Measurements from ENCODE around the gene BANF2.

DNA sequence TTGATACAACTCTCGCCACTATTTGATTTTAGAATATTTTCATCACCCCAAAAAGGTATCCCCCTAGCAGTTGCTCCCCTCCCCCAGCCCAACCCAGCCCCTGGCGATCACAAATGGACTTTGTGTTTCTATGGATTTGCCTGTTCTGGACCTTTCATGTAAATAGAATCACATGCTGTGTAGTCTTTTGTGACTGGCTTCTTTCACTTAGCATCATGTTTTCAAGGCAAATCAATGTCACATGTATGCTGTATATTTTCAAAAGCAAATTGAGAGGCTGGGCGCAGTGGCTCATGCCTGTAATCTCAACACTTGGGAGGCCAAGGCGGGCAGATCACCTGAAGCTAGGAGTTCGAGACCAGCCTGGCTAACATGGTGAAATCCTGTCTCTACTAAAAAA is 48.5 kb downstream of the BANF2 start:
- TF ChIP-seq, protein P1, sequence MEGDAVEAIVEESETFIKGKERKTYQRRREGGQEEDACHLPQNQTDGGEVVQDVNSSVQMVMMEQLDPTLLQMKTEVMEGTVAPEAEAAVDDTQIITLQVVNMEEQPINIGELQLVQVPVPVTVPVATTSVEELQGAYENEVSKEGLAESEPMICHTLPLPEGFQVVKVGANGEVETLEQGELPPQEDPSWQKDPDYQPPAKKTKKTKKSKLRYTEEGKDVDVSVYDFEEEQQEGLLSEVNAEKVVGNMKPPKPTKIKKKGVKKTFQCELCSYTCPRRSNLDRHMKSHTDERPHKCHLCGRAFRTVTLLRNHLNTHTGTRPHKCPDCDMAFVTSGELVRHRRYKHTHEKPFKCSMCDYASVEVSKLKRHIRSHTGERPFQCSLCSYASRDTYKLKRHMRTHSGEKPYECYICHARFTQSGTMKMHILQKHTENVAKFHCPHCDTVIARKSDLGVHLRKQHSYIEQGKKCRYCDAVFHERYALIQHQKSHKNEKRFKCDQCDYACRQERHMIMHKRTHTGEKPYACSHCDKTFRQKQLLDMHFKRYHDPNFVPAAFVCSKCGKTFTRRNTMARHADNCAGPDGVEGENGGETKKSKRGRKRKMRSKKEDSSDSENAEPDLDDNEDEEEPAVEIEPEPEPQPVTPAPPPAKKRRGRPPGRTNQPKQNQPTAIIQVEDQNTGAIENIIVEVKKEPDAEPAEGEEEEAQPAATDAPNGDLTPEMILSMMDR (IDR thresholded peaks at IDR 0.05), result no peak
- no peak for TF ChIP-seq EZH2 (IDR thresholded peaks at IDR 0.05)
